MM.1S (cell line): Measurements from ENCODE around the gene YBX2.

ENCODE experiments used
- EZH2phosphoT487 ChIP-seq: fragments of 300-600 bp; sonication (generic); IDR thresholded peaks from 2 replicates; pipeline ENCODE4 v1.6.1; 2018; ENCODE audit warnings: antibody characterized with exemption, low read length
- TF ChIP-seq, protein P1 (sequence below): fragments of 300-600 bp; sonication (generic); IDR thresholded peaks from 2 replicates; pipeline ENCODE4 v1.5.1; 2016; ENCODE audit warnings: antibody characterized with exemption, low read length, mixed read lengths

DNA sequence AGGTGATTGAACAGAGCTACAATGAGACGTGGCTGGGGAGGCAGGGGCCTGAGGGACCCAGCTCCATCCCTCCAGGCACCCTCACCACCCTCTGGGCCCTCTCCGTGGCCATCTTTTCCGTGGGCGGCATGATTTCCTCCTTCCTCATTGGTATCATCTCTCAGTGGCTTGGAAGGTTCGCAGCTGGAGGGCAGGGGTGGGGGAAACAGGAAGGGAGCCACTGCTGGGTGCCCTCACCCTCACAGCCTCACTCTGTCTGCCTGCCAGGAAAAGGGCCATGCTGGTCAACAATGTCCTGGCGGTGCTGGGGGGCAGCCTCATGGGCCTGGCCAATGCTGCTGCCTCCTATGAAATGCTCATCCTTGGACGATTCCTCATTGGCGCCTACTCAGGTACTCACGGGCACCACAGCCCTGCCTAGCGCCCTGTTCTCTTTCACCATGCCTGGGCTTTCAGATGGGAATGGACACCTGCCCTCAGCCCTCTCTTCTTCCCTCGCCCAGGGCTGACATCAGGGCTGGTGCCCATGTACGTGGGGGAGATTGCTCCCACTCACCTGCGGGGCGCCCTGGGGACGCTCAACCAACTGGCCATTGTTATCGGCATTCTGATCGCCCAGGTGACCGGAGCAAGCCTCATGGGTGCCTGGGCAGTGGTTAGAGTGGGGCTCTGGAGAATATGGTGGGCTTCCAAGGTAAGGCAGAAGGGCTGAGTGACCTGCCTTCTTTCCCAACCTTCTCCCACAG is 10.8 kb downstream of the YBX2 start:
- TF ChIP-seq, protein P1, sequence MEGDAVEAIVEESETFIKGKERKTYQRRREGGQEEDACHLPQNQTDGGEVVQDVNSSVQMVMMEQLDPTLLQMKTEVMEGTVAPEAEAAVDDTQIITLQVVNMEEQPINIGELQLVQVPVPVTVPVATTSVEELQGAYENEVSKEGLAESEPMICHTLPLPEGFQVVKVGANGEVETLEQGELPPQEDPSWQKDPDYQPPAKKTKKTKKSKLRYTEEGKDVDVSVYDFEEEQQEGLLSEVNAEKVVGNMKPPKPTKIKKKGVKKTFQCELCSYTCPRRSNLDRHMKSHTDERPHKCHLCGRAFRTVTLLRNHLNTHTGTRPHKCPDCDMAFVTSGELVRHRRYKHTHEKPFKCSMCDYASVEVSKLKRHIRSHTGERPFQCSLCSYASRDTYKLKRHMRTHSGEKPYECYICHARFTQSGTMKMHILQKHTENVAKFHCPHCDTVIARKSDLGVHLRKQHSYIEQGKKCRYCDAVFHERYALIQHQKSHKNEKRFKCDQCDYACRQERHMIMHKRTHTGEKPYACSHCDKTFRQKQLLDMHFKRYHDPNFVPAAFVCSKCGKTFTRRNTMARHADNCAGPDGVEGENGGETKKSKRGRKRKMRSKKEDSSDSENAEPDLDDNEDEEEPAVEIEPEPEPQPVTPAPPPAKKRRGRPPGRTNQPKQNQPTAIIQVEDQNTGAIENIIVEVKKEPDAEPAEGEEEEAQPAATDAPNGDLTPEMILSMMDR = no peak
- TF ChIP-seq EZH2phosphoT487 = no peak
